ENCODE measurements around the gene TMEM91.

- TF ChIP-seq EZH2 (conservative IDR thresholded peaks at IDR 0.05; ENCODE audit: low read depth, low read length), result no peak
- TF ChIP-seq ZNF234 (CRISPR knock-in tag; conservative IDR thresholded peaks at IDR 0.05), result no peak
- TF ChIP-seq CTCF (CRISPR knock-in tag; IDR thresholded peaks at IDR 0.05), result no peak
- no peak for TF ChIP-seq ZNF337 (CRISPR knock-in tag; IDR thresholded peaks at IDR 0.05; ENCODE audit: borderline replicate concordance, low read depth)
- no peak for TF ChIP-seq MAZ (IDR thresholded peaks at IDR 0.05; ENCODE audit: borderline replicate concordance, low read depth, low read length)
- TF ChIP-seq MAZ (CRISPR knock-in tag; IDR thresholded peaks at IDR 0.05; ENCODE audit: low read depth), result no peak
- TF ChIP-seq ATF1 (CRISPR knock-in tag; IDR thresholded peaks at IDR 0.05), result no peak
- TF ChIP-seq REST (IDR thresholded peaks at IDR 0.05; ENCODE audit: borderline replicate concordance in 1 of 2, low read depth in 1 of 2, low read length in 2 of 2), result no peak
- TF ChIP-seq ZNF747 (CRISPR knock-in tag; IDR thresholded peaks at IDR 0.05; ENCODE audit: borderline replicate concordance), result no peak
- TF ChIP-seq TP53 (CRISPR knock-in tag; conservative IDR thresholded peaks at IDR 0.05), result no peak
- no peak for TF ChIP-seq CREM (IDR thresholded peaks at IDR 0.05)
- no peak for TF ChIP-seq CREM (CRISPR knock-in tag; IDR thresholded peaks at IDR 0.05)
- no peak for TF ChIP-seq MXD1 (CRISPR knock-in tag; IDR thresholded peaks at IDR 0.05)
- no peak for TF ChIP-seq HDAC6 (IDR thresholded peaks at IDR 0.05; ENCODE audit: low read depth, low read length)
Observed at GRCh38 chr19:41344162-41344561, 32.2 kb upstream of the TMEM91 start.

Data from HepG2 (cell line).